GM15510 (cell line): Measurements from ENCODE around the gene GNE.

Experiments
- POLR2A ChIP-seq: IDR thresholded peaks from 3 replicates; pipeline ENCODE4 v1.6.1; 2011; ENCODE audit warnings: borderline replicate concordance; ENCODE audit not compliant: insufficient read length; ENCODE audit errors: extremely low read depth

Gene GNE

DNA sequence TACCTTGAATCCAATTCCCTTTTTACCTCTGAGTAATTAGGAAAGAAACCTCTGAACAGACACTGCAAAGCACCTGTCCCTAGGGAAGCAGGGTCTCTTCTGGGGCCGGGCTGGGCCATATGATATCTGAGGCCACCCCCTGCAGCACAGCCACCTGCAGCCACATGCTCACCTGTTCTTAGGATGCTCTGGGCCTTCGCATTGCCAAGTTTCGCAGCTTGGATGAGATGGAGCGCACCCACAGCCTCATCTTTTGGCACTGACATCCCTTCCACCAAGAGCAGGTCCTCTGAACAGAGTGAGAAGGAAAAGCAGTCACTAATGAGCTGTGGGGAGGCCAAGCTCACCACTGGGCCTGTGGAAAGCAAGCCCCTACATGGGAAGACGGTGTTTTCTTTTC lies 40.2 kb downstream of the GNE start:
- TF ChIP-seq POLR2A, result no peak

DNA sequence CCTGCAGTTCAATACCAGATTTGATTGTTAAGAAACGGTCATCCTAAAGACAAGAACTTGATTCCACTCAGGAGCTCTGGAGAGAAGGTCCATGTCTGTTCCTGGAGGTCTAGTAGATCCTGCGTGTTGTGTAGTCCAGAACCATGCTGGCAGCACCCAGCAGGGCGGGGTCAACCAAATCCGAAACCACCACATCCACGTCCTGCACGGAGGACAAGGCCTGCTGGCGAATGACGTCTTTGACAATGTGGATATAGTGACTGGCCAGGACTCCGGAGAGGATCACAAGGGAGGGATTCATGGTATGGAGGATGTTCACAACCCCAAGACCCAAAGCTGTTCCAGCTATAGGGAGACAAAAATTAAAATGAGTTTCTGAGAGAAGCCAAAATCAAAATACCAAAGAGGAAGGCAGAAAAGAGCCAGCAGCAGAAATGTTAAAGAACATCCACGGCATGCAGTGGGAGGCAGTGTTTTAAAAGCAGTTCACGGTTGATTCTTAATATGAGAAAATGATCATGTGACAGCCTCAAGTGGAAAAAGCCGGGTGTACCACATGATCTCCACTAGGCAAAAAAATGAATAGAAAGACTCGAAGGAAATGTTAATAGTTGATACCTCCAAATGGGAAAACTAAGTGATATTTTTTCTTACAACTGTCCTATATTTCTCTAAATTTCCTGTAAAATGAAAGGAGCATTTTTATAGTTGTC lies 40.8 kb downstream of the GNE start:
- no peak for TF ChIP-seq POLR2A

DNA sequence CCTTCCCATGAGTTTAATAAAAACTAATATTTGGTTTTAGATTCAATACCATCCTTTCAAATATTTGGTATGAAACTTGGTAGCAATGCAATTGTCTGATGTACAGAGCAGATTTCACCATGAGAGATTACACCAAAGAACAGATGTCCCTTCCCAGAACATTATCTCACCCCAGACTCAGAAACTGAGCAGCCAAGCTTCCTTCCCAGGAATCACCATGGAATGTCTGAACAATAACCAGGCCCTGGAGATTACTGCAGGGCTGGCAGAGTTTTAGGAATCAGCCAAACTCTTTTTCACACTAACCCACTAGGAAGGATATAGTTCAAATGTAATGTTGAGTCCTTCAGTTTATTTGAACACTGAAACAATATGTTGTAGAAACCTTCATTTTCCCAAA lies 43.7 kb downstream of the GNE start:
- no peak for TF ChIP-seq POLR2A

DNA sequence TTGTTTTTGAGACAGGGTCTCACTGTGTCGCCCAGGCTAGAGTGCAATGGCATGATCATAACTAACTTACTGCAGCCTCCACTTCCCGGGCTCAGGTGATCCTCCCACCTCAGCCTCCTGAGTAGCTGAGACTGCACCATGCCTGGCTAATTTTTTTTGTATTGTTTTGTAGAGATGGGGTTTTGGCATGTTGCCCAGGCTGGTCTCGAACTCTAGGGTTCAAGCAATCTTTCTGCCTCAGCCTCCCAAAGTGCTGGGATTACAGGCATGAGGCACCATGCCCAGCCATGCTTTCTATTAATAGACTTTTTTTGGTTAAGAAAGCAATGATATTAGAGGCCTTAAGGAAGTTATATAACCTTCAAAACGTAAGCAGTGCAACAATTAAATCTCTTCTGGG lies 44.3 kb downstream of the GNE start:
- no peak for TF ChIP-seq POLR2A

DNA sequence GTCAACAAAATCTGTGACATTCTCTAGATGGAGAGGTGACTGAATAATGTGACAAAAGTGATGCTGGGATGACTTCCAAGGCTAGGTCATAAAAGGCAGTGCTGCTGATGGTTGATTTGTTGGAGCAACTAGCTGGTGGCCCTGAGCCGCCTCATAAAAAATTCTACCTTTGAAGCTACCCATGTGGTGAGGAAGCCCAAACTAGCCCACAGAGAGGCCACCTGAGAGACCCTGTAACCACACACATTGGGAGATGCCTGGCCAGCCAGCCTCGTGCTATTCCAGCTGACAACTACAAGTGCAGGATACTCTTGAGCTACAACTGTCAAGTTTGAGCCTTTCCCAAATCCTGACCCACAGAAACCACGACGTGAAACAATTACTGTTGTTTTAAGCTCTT lies 44.9 kb downstream of the GNE start:
- no peak for TF ChIP-seq POLR2A

DNA sequence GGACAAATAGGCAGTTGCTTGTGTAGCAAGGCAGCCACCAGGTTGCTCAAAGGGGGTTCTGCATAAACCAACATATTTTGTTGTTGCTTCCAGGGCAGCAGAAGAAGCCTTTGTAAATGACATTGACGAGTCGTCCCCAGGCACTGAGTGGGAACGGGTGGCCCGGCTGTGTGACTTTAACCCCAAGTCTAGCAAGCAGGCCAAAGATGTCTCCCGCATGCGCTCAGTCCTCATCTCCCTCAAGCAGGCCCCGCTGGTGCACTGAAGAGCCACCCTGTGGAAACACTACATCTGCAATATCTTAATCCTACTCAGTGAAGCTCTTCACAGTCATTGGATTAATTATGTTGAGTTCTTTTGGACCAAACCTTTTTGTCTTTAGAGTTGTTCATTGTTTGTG lies 46.7 kb downstream of the GNE start:
- TF ChIP-seq POLR2A, result no peak

DNA sequence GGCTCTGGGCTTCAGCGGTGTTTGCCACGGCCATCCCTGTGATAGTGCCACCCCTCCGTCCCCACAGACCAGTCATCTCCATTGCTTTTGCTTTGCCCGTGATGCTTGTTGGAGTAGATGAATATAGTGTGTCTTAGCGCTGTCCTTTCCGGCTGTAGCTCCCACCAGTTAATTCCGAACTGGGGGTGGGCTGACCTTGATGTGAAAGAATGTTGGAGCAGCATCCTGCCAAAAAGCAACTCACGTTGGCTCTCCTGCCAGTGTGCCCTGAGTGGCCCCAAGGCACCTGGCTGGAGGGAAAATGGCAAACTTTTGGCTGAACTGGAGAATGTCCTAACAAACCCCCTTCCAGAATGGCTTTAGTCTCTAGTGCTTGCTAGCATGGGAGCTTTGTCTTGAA lies 47.5 kb downstream of the GNE start:
- TF ChIP-seq POLR2A, result no peak

DNA sequence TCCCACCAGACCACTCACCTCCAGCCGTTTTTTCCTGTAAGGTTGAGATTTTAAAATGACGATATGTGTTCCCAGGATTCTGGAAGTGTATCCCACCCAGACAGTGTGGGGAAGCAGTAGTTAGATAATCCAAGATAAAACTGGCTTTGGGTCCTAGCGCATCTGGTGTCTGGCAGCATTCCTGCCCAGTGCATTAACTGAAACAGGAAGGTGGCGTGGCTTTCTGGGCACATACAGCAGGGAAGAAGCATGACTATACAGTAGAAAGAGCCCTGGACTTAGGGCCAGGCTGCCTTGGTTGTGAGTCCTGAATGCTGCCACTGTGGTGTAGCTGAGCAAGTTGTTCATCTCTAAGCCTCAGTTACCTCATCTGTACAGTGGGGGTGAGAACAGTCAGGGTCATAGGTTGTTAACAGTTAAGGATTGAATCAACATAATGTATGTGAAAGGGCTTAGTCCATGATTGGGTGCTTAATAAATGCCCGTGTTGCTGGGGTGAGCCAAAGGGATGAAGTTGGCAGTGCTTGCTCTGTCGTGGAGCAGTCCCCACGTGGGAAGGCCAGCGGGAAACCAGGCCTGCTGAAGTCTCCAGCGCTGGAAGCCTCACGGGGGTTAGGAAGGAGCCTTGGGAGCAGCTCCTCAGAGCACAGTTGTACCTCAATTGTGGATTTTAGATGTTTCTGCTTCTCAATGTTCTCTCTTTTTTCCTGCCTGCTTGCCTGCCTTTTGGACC lies 49.6 kb downstream of the GNE start:
- TF ChIP-seq POLR2A, result no peak

DNA sequence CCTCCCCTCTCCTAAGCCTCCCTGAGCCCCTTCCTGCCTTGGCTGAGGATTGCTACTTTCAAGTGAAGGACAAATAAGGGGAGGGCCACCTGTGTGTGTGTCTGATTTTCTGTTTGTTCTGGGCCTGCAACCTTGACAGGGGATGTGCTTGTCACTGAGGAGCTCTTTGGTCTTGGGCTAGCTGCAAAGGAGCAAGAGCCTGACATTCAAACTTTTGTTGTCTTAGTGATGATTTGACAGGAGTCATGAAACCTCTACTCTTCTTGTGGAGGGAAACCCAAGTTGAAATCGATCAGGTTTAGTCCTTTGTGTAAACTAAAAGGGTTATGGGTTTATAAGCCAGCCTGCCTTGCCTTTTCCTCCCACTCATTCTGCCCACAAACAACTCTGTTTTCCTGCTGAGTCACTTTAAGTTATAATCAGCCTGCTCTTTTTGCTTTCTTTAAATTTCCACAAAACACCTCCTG lies 50.7 kb downstream of the GNE start:
- no peak for TF ChIP-seq POLR2A

DNA sequence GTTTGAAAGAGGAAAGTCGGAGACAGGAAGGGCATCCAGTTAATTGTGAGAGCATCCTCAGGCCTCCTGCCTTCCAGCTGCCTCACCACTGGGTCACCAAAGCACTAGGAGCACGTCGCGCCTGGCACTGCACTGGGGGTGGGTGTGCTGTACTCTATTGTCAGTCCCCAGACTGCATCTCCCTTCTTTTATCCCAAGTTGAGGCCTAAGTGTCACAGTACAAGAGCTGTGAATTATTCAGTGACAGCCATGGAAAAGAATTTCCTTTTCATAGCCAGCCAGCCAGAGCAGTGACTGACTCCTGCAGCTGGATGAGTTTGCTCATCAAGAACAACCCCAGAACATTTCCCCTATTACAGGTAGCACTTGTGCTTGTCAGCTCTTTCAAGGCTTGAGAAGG lies 51.2 kb downstream of the GNE start:
- TF ChIP-seq POLR2A, result no peak

DNA sequence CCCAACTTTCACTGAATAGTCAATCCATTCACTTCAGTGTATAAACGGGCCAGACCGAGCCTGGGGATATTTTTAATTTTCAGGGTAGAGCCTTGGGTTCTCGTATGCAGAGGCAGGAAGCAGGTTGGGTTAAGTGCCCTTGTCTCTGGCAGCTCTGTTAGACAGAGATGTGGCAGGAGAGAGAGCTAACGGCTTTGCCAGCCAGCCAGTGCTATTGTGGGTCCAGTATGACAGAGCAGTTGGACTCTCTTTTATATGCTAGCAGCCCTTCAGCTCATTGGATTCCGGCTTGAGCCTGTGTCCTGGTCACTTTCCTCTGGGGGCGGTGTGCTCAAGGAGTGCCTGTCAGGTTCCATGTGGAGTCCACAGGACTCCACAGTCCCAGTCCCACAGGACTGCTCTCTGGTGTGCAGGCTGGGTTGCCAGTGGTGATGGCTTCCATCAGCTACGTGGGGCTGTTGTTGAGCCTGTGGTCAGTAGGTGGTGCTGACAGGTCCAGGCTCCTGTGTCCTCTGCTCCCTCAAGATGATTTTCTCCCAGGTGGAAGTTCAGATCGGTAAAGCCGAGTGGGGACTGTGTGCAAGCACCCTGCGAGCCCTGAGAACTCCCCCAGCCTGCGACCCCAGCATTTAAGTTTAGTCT lies 53.2 kb downstream of the GNE start:
- TF ChIP-seq POLR2A, result no peak

DNA sequence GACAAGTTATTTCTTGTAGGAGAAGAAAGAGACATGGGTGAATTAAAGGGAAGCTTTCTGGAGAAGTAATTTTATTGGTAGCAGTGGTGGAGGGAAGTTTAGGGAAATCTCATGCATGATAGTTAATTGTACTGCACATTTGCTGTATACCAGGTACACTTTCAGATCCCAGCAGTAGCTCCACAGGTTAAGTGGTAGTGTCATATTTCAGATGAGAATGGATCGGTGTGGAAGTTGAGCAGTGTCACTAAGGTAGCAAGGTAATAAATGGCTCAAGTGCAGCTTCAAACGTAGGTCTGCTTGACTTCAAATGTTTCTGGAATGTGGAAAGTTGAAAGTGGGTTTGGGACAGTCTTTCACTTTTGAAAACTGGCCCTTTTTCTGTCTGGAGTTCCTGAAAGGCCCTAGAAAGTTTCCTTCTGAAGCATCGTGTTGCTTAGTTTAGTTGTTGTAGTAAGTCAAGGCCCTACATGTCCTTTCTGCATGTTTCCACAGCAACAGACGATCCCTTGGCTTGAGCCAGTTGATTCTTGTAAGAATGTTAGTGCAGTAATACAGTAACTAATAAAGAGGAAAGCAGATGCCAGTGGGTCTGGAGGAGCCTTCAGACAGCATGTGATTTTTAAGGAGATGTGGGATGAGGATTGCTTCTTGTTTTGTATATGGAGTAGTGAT lies 63.8 kb downstream of the GNE start:
- TF ChIP-seq POLR2A, result no peak

DNA sequence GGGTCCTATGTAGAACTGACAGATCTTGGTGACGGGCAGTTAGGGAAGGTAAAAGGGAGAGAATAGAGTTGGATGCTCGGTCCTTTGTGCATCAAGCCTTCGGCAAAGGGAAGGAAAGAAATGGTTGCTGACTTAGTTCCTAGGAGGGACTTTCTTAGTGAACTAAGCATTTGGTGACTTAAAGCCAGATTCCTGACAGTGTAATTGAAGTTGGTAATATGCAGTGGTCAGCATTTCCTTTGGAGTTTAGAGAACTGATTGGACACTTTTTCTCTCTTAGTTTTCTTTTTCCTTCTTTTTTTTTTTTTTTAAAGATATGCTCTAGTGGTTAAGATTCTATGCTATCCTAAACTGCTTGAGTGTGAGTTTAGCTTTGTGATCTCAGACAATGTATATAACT lies 65.2 kb downstream of the GNE start:
- TF ChIP-seq POLR2A, result no peak

DNA sequence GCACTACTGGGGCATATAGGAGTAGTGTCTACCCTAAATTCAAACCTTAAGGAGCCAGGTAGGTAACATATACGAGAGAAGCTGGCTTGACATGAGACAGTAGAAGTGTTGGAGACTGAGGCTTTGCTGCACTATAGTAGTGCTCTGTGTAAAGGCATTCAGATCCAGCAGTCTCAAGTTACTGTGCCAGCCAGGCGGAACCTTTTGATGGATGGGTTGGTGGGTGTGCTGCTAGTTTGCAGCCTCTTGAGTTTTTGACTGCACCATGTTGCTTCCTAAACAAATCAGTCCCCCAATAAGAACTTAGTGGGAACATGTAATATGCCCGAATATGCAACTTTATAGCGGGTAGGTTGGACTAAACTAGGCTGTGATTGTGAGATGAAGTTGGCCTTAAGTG lies 66.1 kb downstream of the GNE start:
- no peak for TF ChIP-seq POLR2A

DNA sequence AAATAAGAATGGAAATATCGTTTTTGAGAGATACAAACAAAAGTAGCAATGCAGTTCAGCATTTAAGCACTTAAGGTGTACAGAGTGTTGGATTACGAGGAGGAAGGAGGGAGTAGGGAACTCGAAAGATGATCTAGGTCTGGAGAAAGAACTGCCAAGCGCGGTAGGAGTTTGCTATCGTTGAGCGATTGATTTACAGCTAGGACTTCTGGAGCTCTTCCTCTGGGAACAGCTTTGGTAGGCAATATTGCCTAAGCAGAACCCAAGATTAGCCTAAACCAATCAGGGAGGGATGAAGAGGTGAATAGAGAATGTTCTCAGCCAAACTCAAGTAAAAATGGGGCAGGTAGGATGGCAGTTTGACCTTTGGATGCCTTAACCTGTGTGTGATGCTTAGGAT lies 66.6 kb downstream of the GNE start:
- no peak for TF ChIP-seq POLR2A

DNA sequence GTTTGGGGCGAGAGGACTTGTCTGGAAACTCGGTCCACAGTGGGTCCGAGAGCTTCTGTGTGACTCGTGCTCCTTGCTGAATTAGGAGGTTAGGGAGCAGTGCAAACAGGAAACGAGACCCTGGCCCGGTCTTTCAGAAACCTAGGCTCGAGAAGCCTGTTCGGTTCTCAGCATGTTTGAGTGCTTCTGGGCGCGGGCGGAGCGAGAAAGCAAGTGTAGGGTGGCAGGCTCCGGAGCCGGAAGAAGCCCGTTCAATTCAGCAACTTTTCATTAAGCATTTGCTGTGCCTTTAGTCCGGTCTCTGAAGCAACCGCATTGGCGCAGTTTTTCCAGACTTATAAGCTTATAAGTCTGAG lies 67.0 kb downstream of the GNE start:
- TF ChIP-seq POLR2A, result no peak
